CD4-positive, alpha-beta T cell treated with Interleukin-17A for 4 hours (primary cell): ENCODE data around the gene CDH22.
A peak's percentile ranks its signal among the peaks of the same experiment; 100 is the strongest.

ENCODE experiments used
- DNase-seq: peaks from one replicate; pipeline ENCODE4 v3.0.0-alpha.2; 2020; ENCODE audit warnings: mixed read lengths

Gene CDH22

GRCh38 chr20:46343348-46343974, 35.2 kb upstream of the CDH22 start:
- DNase-seq, result no peak

GRCh38 chr20:46342451-46343347, 34.4 kb upstream of the CDH22 start:
- no peak for DNase-seq

GRCh38 chr20:46342010-46342378, 33.7 kb upstream of the CDH22 start:
- no peak for DNase-seq

- DNase-seq, result no peak
Observed at GRCh38 chr20:46341074-46342009, 33.0 kb upstream of the CDH22 start.

GRCh38 chr20:46339037-46339436, 30.7 kb upstream of the CDH22 start:
- DNase-seq, result no peak

GRCh38 chr20:46336735-46337134, 28.4 kb upstream of the CDH22 start:
- DNase-seq, result no peak

GRCh38 chr20:46334303-46334904, 26.1 kb upstream of the CDH22 start:
- no peak for DNase-seq

- no peak for DNase-seq
Observed at GRCh38 chr20:46333161-46333991, 25.1 kb upstream of the CDH22 start.

GRCh38 chr20:46332373-46333160, 24.3 kb upstream of the CDH22 start:
- DNase-seq, result no peak

- no peak for DNase-seq
Observed at GRCh38 chr20:46331611-46332361, 23.5 kb upstream of the CDH22 start.

- no peak for DNase-seq
Observed at GRCh38 chr20:46330831-46331371, 22.6 kb upstream of the CDH22 start.

- no peak for DNase-seq
Observed at GRCh38 chr20:46330072-46330763, 21.9 kb upstream of the CDH22 start.

- no peak for DNase-seq
Observed at GRCh38 chr20:46328200-46328882, 20.0 kb upstream of the CDH22 start.

- no peak for DNase-seq
Observed at GRCh38 chr20:46327557-46327956, 19.3 kb upstream of the CDH22 start.

- DNase-seq, result no peak
Observed at GRCh38 chr20:46325789-46326188, 17.5 kb upstream of the CDH22 start.

GRCh38 chr20:46324960-46325703, 16.8 kb upstream of the CDH22 start:
- peak; percentile 30 for DNase-seq

- DNase-seq, result no peak
Observed at GRCh38 chr20:46324379-46324778, 16.1 kb upstream of the CDH22 start.

- DNase-seq, result no peak
Observed at GRCh38 chr20:46323557-46323956, 15.3 kb upstream of the CDH22 start.
